Non-pigmented ciliary epithelial cell (primary cell): ENCODE data around the gene IQSEC2.

ENCODE experiments used
- DNase-seq: peaks from one replicate; pipeline ENCODE4 v3.0.0-alpha.2; 2010; ENCODE audit warnings: low read depth

Gene IQSEC2

DNA sequence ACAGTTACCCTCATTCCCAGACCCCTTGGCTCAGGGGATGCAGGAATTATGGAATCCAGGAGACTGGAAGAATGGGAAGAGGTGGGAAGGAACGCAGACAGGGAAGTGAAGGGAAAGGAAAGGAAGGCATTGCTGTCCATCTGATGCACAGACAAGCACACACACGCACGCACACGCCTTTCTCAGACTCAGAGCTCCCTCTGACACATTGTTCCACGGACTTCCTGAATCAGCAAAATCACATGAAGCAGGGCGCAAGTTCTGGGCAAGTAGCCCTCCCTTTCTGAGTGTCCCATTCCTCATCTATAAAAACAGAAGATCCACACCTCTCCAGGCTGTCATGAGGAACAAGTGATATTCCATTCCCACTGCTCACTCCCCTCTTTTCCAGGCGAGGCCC, 13.2 kb downstream of the IQSEC2 start:
- DNase-seq, result no peak

GRCh38 chrX:53266914-53267313, 14.5 kb downstream of the IQSEC2 start:
- DNase-seq, result no peak

DNA sequence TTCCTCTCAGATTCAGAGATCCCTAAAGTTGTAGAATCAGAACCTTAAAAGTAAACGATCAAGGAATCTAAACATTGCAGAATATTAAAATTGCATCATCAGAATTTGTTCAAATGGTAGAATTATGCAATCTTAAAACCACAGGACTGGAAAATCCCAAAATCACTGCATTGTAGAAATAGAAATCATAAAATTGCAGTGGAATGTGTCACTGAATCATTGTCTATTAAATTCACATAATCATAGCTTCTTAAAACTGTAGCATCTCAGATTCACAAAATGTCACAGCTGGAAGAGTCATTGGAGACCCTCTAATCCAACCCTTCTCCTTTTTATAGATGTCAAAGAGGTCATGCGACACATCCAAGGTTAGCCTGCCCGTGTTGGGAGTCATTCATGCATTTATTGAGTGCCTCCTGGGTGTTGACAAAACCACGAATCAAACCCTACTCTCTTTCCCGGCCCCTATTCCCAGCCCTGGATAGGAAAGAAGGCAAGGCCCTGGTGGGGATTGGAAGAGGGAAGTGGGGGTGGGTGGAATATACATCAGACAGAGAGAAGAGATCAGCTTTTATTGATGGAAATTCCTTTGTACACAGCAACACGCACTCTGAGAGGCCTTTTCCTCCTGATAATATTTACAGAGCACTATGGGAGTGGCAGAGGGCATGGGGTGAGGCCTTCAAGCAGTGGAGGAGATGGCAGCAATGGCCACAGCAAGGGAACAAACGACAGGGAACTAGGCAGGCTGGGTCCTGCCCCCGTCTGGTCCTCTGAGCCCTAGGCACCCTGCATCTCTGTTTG, 15.4 kb downstream of the IQSEC2 start:
- no peak for DNase-seq

GRCh38 chrX:53263597-53264094, 17.7 kb downstream of the IQSEC2 start:
- no peak for DNase-seq

GRCh38 chrX:53262918-53263394, 18.4 kb downstream of the IQSEC2 start:
- no peak for DNase-seq

DNA sequence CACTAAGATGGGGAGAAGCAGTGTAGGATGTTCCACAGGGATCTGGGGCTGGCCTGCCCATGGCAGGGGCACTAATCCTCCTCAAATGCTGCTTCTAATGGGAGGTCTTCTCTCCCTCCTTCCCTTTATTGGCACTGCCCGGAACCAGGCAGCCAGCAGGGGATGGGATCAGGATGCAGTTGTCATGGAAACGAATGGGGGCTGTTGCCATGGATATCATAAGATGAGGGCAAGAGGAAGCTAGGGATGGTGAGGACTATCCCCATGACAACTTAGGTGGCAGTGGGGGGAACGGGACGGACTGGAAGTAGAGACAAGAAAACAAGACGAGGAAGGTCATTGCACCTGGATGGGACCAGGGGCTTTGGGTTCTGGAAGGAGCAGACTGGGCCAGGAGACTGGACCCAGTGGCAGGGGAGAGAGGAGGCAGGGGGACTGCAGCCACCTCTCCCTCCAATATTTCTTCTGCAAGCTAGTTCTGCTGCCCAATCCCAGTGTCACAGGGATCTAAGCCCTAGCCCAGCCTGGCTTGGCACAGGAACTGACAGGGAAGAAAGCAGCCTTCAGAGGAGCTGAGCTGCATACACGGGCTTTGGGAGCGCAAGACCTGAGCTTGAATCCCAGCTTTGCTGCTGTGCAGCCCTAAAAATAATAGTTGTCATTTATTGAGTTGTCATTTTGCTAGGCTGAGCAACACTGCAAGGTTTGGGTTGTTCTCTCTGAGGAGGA, 19.0 kb downstream of the IQSEC2 start:
- no peak for DNase-seq

DNA sequence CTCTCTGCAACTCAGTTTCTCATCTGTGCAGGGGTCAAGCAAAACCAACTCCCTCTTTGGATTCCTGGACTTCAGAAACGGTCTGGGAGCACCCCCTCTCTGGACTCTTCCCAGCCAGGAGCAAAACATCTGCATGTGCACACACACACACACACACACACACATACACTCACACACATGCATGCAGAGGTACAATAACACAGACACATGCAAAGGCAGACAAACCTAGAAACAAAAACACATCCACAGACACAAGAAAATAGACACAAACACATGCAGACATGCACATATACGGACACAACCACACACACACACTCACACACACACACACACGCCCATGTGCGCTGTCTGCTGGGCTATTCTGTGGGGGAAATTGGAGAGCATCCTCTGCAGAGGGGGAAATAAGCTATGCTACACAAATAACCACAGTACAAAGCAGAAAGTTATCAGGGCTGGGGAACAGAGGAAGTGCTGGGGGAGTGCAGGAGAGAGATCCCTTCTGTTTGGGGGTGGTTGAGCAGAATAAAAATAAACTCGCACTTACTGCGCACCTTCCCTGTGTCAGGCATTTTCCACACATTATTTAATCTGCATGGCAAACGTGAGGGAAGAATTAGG, 19.9 kb downstream of the IQSEC2 start:
- no peak for DNase-seq

- DNase-seq, result no peak
These were observed 20.5 kb downstream of the IQSEC2 start for GRCh38 chrX:53260836-53261235.

GRCh38 chrX:53257670-53258423, 23.5 kb downstream of the IQSEC2 start:
- no peak for DNase-seq

GRCh38 chrX:53257166-53257565, 24.2 kb downstream of the IQSEC2 start:
- DNase-seq, result no peak

DNA sequence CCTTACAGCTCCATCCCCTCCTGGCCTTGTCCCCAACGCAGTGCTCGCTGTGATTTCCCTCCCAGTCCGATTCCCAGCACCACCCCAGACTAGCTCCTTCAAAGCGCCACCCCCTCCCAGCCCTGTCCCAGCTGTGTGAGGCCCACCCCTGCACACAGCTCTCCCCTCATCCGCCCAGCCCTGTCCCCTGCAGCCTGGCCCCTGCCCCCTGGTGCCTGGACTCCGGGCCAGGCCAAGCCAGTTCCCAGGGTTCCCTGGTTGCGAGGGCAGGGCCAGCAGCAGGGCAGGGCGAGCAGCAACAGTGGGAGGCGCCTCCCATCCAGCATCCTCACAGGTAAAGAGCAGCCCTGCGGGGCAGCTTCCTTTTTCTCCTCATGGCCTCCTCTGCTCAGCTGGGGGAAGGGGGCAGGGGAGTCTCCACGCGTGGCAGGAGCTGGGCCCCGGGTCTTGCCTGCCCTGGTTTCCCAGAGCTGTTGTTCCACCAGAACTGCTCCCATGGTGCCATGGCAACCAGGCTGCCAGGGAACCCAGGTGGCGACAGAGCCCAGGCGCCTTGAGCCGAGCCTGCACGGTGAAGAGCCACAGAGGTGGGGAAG, 24.8 kb downstream of the IQSEC2 start:
- no peak for DNase-seq

DNA sequence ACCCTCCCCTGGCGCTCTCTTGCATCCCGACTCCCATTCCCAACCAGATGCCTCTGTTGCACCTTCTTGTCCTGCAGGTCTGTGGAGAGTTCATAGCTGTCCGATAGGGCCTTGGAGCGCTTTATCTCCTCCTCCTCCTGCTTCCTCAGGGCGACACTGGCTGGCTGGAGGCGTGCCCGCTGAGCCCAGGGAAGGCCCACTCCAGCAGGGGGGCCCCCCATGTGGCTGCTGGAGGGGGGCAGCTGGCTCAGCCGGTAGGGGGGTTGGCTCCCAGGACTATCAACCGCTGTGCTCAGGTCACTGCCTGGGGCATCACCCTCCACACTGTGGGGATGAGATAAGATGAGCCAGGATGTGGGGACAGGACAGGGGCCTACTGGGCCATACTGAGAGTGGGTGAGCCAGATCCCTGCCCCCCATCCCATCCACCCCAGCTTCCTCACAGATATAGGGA, 25.6 kb downstream of the IQSEC2 start:
- no peak for DNase-seq

- no peak for DNase-seq
These were observed 26.6 kb downstream of the IQSEC2 start for GRCh38 chrX:53254570-53255461.

DNA sequence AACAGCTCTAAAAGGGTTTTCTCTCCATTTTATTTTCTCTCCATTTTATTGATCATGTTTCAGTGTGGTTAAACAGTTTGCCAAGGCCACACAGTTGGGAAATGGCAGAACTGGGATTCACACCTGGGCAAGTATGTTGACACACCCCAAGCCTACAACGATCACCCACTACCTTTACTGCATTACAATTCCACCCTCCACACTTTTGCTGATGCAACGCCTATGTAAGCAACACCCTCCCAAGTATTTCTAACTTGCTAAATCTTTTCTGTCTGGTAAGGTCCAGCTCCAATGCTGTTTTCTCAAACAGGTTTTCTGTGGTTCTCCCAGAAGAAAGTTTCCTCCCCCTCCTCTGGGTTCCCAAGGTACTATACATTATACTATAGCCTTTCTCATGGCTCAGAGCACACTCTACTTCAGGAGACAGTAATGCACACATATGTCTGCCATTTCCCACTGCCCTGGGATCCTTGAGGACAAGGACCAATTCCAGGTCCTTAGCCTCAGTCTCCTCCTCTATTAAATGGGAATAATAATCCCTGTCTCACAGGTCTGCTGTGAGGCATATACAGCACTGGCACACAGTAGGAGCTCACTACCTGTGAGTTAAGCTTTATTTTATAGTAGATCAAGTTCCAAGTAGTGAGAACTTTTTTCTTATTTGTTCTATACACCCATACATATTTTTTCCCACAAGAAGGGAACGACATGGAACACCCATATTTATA, 27.9 kb downstream of the IQSEC2 start:
- DNase-seq, result no peak

DNA sequence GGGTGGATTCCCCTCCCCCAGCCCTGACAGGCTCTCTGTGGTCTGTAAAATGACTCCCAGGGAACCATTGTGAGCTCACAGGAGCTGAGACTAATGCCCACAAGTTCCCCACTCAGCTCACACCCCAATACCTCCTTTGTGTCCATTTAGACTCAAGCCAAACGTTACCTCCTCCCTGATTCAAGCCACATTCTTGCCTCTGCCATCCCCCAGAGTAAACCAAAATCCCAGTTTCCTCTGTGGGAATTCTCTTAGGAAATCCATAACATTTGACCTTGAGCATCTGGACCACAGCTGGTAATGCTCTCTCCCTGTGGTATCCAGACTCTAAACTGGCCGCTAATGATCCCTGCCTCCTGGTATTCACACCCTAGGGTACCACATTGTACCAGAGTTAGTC, 30.1 kb downstream of the IQSEC2 start:
- DNase-seq, result no peak

DNA sequence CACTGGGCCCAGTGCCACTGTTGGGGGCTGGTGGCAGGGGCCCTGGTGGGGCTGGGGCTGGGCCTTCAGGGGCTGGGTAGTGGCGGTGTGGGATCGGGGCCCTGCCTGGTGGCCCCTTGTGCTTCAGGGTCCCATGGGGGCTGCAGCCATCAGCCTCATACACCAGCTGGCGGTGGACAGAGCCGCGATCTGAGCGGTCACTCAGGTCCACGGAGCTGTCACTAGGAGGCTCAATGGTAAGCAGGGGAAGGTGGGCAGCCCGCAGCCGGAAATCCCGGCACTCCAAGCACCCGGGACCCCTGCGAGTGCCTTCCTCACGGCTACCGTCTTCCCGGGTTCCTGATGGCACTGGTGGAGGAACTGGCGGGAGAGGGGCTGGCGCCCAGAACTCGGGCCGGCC, 30.8 kb downstream of the IQSEC2 start:
- no peak for DNase-seq

- no peak for DNase-seq
These were observed 31.9 kb downstream of the IQSEC2 start for GRCh38 chrX:53249408-53250042.

DNA sequence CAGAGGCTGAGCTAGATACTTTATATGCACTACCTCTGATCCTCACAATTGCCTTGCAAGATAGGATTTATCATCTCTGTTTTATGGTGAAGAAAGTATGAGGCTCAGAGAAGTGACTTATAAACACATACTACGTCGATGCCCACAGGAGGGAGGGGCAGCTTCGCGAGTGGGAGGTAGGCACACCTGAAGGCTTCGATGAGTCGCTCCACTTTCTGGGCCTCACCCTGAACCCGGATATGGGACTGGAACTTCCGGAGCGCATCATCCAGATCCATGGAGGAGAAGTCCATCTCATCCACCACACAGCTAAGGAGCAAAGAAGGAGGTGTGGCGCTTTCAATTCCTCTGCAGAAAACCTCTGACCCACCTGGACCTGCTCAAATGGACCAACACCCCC, 33.5 kb downstream of the IQSEC2 start:
- no peak for DNase-seq

DNA sequence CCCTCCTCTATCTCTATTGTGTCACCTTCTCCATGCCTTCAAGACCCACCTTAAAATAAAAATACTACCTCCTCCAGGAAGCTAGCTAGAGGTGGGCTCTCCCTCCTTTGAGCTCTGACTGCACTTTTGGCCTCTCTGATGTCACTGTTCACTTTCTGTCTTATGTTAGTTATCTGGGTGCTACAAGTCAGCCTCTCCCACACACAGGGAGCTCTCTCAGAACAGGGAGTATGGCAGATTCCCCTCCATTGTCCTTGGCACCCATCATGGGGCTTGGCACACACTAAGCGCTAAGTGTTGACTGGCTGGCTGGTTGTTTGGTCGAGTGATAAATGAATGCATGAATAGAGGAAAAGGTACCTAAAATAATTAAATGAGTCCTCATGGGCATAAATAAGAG, 35.2 kb downstream of the IQSEC2 start:
- no peak for DNase-seq
